GM12891 (cell line): Measurements from ENCODE around the gene PEX14.

Experiments used
- POLR2A ChIP-seq: IDR thresholded peaks from 2 replicates; pipeline ENCODE4 v1.6.1; 2011; ENCODE audit warnings: low read depth, low read length, control low read depth
- POLR2AphosphoS5 ChIP-seq: IDR thresholded peaks from 2 replicates; pipeline ENCODE4 v1.6.1; 2011; ENCODE audit warnings: low read depth, low read length, control low read depth

- no peak for TF ChIP-seq POLR2A
- no peak for TF ChIP-seq POLR2AphosphoS5
Measured at GRCh38 chr1:10556430-10557005, 81.8 kb downstream of the PEX14 start.
